Stimulated activated CD4-positive, alpha-beta T cell treated with anti-CD3 and anti-CD28 coated beads, Interleukin-1b, Interleukin-23, amount 100 ng/mL, for 4 hours (primary cell): ENCODE data around the gene UBE2N.

ENCODE experiments used
- DNase-seq, 2 donors: peaks; one replicate each; pipeline ENCODE4 v3.0.0-alpha.2; 2020; ENCODE audit warnings: low read depth in 2 of 2

The UBE2N gene

GRCh38 chr12:93441617-93442410 is at the start of gene UBE2N:
TSS of gene UBE2N (minus strand) at chr12:93441947. CDS start at chr12:93441884, 63 bp downstream.
- peak; percentile 92 to 97 for DNase-seq

- DNase-seq, result no peak
Measured at GRCh38 chr12:93484315-93484981, 42.7 kb upstream of the UBE2N start.

GRCh38 chr12:93483151-93483807 is 41.5 kb upstream of the UBE2N start:
- DNase-seq, result no peak

- no peak for DNase-seq
Measured at GRCh38 chr12:93482721-93483120, 41.0 kb upstream of the UBE2N start.

- DNase-seq, result no peak
Measured at GRCh38 chr12:93476555-93476954, 34.8 kb upstream of the UBE2N start.

GRCh38 chr12:93469386-93469785 is 27.6 kb upstream of the UBE2N start:
- DNase-seq, result no peak

- DNase-seq, result no peak
Measured at GRCh38 chr12:93468008-93468371, 26.2 kb upstream of the UBE2N start.

GRCh38 chr12:93467351-93468007 is 25.7 kb upstream of the UBE2N start, which contains the start of gene MRPL42:
TSS of gene MRPL42 (plus strand) at chr12:93467514. CDS start at chr12:93469286, 1,772 bp downstream.
- DNase-seq, result peak; percentile 87 to 90

GRCh38 chr12:93466625-93467350 is 25.0 kb upstream of the UBE2N start:
- no peak for DNase-seq

GRCh38 chr12:93465841-93466240 is 24.1 kb upstream of the UBE2N start:
- no peak for DNase-seq

GRCh38 chr12:93461503-93461902 is 19.8 kb upstream of the UBE2N start:
- no peak for DNase-seq

- no peak for DNase-seq
Measured at GRCh38 chr12:93460902-93461301, 19.2 kb upstream of the UBE2N start.

GRCh38 chr12:93460003-93460402 is 18.3 kb upstream of the UBE2N start:
- DNase-seq, result no peak

GRCh38 chr12:93459097-93459496 is 17.4 kb upstream of the UBE2N start:
- no peak for DNase-seq

GRCh38 chr12:93456077-93456476 is 14.3 kb upstream of the UBE2N start:
- DNase-seq, result no peak

- DNase-seq, result no peak
Measured at GRCh38 chr12:93453633-93454032, 11.9 kb upstream of the UBE2N start.

- DNase-seq, result no peak
Measured at GRCh38 chr12:93451423-93452158, 9.8 kb upstream of the UBE2N start.

- DNase-seq, result no peak
Measured at GRCh38 chr12:93449277-93449676, 7.5 kb upstream of the UBE2N start.

- DNase-seq, result no peak
Measured at GRCh38 chr12:93448796-93449195, 7.0 kb upstream of the UBE2N start.

GRCh38 chr12:93447555-93448290 is 6.0 kb upstream of the UBE2N start:
- peak in 1 of 2 donors; percentile 17 for DNase-seq
